Activated CD4-positive, alpha-beta memory T cell treated with anti-CD3 and anti-CD28 coated beads for 36 hours (primary cell): Measurements from ENCODE around the gene NME3. TPM values are rescaled to one million over a fixed set of nuclear protein-coding genes. Genes with fewer than 3 reads are reported as not detected.

ENCODE experiments used
- CTCF ChIA-PET: fragments of 350-600 bp; sonication (Branson Sonifier 250); formaldehyde crosslinking; loops from one replicate; lab custom pipeline; 2021; ENCODE audit warnings: antibody characterized with exemption, inconsistent platforms; lab: Charles Lee
- POLR2A ChIA-PET: fragments of 350-600 bp; sonication (Branson Sonifier 250); formaldehyde crosslinking; loops from one replicate; lab custom pipeline; 2021; ENCODE audit warnings: antibody characterized with exemption; lab: Charles Lee
- DNase-seq: peaks from one replicate; pipeline ENCODE4 v3.0.0-alpha.2; 2020
- H3K27ac Mint-ChIP-seq: one replicate; pipeline ENCODE4 v1.8.0; 2021; ENCODE audit warnings: mixed read lengths
- H3K27me3 Mint-ChIP-seq: one replicate; pipeline ENCODE4 v1.8.0; 2021; ENCODE audit warnings: mixed read lengths
- H3K36me3 Mint-ChIP-seq: one replicate; pipeline ENCODE4 v1.8.0; 2021; ENCODE audit warnings: mixed read lengths
- H3K4me1 Mint-ChIP-seq: one replicate; pipeline ENCODE4 v1.8.0; 2021; ENCODE audit warnings: low read depth, mixed read lengths
- H3K4me3 Mint-ChIP-seq: one replicate; pipeline ENCODE4 v1.8.0; 2021; ENCODE audit warnings: mild to moderate bottlenecking, mixed read lengths
- H3K9me3 Mint-ChIP-seq: one replicate; pipeline ENCODE4 v1.8.0; 2021; ENCODE audit warnings: mixed read lengths
- intact Hi-C: fragments of 100-400 bp; cut with micrococcal nuclease; formaldehyde crosslinking; loops from one replicate; pipeline ENCODE4 v1.15.1; 2023
- microRNA-seq: library from miRNA; unstranded; fragments of <30 nt; microRNA quantifications from one replicate; pipeline ENCODE4 v1.2.0, GENCODE V29; 2022; ENCODE audit warnings: borderline number of aligned reads, borderline microRNAs expressed, borderline replicate concordance
- total RNA-seq, 2 experiments: library from RNA; stranded (reverse); gene quantifications; one replicate each; pipeline ENCODE4 v1.2.3, GENCODE V29; 2021

The NME3 gene
- total RNA-seq, 2 experiments from 2014 or later = 53.0 to 53.1 TPM

DNA sequence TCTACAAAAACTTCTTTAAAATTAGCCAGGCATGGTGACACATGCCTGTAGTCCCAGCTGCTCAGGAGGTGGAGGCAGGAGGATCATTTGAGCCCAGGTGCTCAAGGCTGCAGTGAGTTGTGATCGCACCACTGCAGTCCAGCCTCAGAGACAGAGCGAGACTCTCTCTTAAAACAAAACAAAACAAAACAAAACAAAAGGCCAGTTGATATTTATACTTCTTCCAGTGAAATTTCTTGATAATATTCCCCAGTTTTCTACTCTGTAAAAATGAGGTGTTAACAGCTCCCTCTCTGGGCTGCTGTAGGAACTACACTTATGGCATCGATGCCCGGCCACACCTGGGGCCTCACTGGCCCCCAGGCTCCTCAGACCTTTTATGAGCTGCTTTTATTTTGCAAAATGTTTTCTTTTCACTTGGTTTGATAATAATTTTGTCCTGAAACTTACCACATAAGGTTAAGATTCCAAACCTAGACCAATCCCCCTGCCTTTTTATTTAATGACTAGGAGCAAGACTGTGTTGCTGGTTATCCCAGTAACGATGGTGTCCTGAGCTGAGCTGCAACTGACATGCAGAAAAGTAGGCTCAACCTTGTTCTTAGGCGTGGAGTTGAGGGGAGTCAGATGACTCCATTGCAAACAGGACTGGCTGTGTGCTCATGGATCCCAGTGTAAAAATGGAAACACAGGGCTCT lies 47.7 kb downstream of the NME3 start:
- intact Hi-C loops = loop anchor here (1.0 kb wide), 1 partner anchor 45 kb away; the partner anchor contains the start of gene JPT2
- ChIA-PET POLR2A (no interaction called here), CTCF (interaction anchor here (0.7 to 2.6 kb wide), 18 partner anchors 9 to 360 kb away, joined by 3 to 11 read pairs (median 3); partner anchors contain the start of genes JPT2, NUBP2 and SPSB3)
- no peak overlapping the region for H3K4me3 Mint-ChIP-seq
- peak; percentile 53 for DNase-seq
- peak overlapping the region; percentile 49 for H3K27ac Mint-ChIP-seq
- H3K4me1 Mint-ChIP-seq = peaks cover 24% of the 10 kb centered on the region
- H3K9me3 Mint-ChIP-seq = no peaks in the 10 kb centered on the region
- no peaks in the 10 kb centered on the region for H3K27me3 Mint-ChIP-seq
- H3K36me3 Mint-ChIP-seq = peaks cover 5% of the 10 kb centered on the region

DNA sequence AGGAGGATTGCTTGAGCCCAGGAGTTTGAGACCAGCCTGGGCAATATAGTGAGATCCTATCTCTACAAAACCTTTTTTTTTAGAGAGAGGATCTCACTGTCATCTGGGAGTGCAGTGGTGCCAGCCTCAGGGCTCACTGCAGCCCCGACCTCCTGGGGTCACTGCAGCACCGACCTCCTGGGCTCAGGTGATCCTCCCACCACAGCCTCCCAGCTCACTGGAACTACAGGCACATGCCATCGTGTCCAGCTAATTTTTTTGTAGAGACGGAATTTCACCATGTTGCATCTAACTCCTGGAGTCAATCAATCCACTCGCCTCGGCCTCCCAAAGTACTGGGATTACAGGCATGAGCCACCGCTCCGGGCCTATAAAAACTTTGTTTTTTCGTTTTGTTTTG lies 50.0 kb downstream of the NME3 start:
- CTCF ChIA-PET = interaction anchor here (0.6 kb wide), 1 partner anchor 93 kb away, joined by 3 read pairs; no protein-coding TSS in a partner anchor
- no peak overlapping the region for H3K4me3 Mint-ChIP-seq
- H3K4me1 Mint-ChIP-seq = peaks cover 24% of the 10 kb centered on the region
- DNase-seq = no peak
- H3K27me3 Mint-ChIP-seq = no peaks in the 10 kb centered on the region
- POLR2A ChIA-PET = no interaction called here
- peaks cover 2% of the 10 kb centered on the region for H3K36me3 Mint-ChIP-seq
- intact Hi-C loops = no loop called here
- no peaks in the 10 kb centered on the region for H3K9me3 Mint-ChIP-seq
- H3K27ac Mint-ChIP-seq = no peak overlapping the region

Small RNA genes within 50 kb of the gene (microRNA-seq; reads per million reads assigned to microRNA genes)
- gene MIR3177 = 5.1 reads per million, percentile 14 among the genes with 10 or more reads in this experiment

Other genes with a start within 250 kb of the NME3 start
- gene TMEM204, start 237.9 kb downstream of the NME3 start, total RNA-seq = 10 to 100 TPM; 14.8 to 15.5 TPM
- 1 to 10 TPM; 8.4 to 9.5 TPM for gene IFT140, start 159.5 kb downstream of the NME3 start, total RNA-seq
- 10 to 100 TPM; 14.5 to 14.6 TPM for gene CRAMP1, start 159.2 kb downstream of the NME3 start, total RNA-seq
- 10 to 100 TPM; 62.1 to 65.9 TPM for gene JPT2, start 93.3 kb downstream of the NME3 start, total RNA-seq
- 10 to 100 TPM; 51.7 to 56.8 TPM for gene MAPK8IP3, start 65.3 kb downstream of the NME3 start, total RNA-seq
- gene EME2, start 1.3 kb upstream of the NME3 start, total RNA-seq = 10 to 100 TPM; 11.9 to 15.3 TPM
- gene MRPS34, start 1.6 kb upstream of the NME3 start, total RNA-seq = 100 to 1,000 TPM; 151 to 152 TPM
- gene SPSB3, start 11.0 kb upstream of the NME3 start, total RNA-seq = 10 to 100 TPM; 21.2 to 21.8 TPM
- 10 to 100 TPM; 45.9 to 48.0 TPM for gene NUBP2, start 11.4 kb upstream of the NME3 start, total RNA-seq
- not detected for gene IGFALS, start 22.2 kb upstream of the NME3 start, total RNA-seq
- gene HAGH, start 55.3 kb upstream of the NME3 start, total RNA-seq = 10 to 100 TPM; 45.1 to 46.2 TPM
- 1 to 10 TPM; 8.5 to 8.8 TPM for gene FAHD1, start 55.7 kb upstream of the NME3 start, total RNA-seq
- gene MEIOB, start 100.6 kb upstream of the NME3 start, total RNA-seq = not detected
- gene HS3ST6, start 146.9 kb upstream of the NME3 start, total RNA-seq = not detected
- gene MSRB1, start 171.7 kb upstream of the NME3 start, total RNA-seq = 10 to 100 TPM; 20.7 to 23.6 TPM
- not detected for gene RPL3L, start 183.1 kb upstream of the NME3 start, total RNA-seq
- 100 to 1,000 TPM; 122 to 125 TPM for gene NDUFB10, start 188.0 kb upstream of the NME3 start, total RNA-seq
- gene RPS2, start 193.3 kb upstream of the NME3 start, total RNA-seq = 1,000 to 10,000 TPM; 5,123 to 5,136 TPM
- gene RNF151, start 195.3 kb upstream of the NME3 start, total RNA-seq = not detected
- gene TBL3, start 200.5 kb upstream of the NME3 start, total RNA-seq = 10 to 100 TPM; 45.7 to 47.3 TPM
- not detected for gene NOXO1, start 209.9 kb upstream of the NME3 start, total RNA-seq
- 10 to 100 TPM; 34.4 to 37.5 TPM for gene GFER, start 212.7 kb upstream of the NME3 start, total RNA-seq
- gene SYNGR3, start 218.4 kb upstream of the NME3 start, total RNA-seq = 10 to 100 TPM; 11.9 to 12.4 TPM
- 10 to 100 TPM; 67.2 to 67.6 TPM for gene ZNF598, start 238.3 kb upstream of the NME3 start, total RNA-seq
- 1 to 10 TPM; 1.3 to 2.0 TPM for gene NPW, start 248.2 kb upstream of the NME3 start, total RNA-seq